Liver (tissue), 9 donors: ENCODE results near the gene IQUB. TPM values are rescaled to one million over a fixed set of nuclear protein-coding genes. Genes with fewer than 3 reads are reported as not detected.

ENCODE experiments used
- DNase-seq: peaks from one replicate; pipeline ENCODE4 v3.0.0-alpha.2; 2017; ENCODE audit warnings: low spot score
- H3K27ac ChIP-seq, 2 donors: one replicate each; pipeline ENCODE4 v1.7.0; 2013; ENCODE audit warnings: inconsistent platforms in 2 of 2, low read length in 2 of 2, control low read depth in 1 of 2, low read depth in 1 of 2, mild to moderate bottlenecking in 1 of 2
- H3K27me3 ChIP-seq, 4 donors: one replicate each; pipeline versions ENCODE4 v1.6.1 to v1.7.0; 2013; ENCODE audit warnings: low read length in 3 of 4, inconsistent platforms in 1 of 4, mild to moderate bottlenecking in 1 of 4, moderate library complexity in 1 of 4; ENCODE audit not compliant: control insufficient read depth in 4 of 4, insufficient read depth in 4 of 4
- H3K36me3 ChIP-seq, 4 donors: one replicate each; pipeline versions ENCODE4 v1.6.1 to v1.7.0; 2013; ENCODE audit warnings: low read length in 3 of 4, mild to moderate bottlenecking in 3 of 4, low read depth in 1 of 4, moderate library complexity in 1 of 4; ENCODE audit not compliant: control insufficient read depth in 4 of 4, insufficient read depth in 3 of 4
- H3K4me1 ChIP-seq, 4 donors: one replicate each; pipeline versions ENCODE4 v1.6.1 to v1.7.0; 2013; ENCODE audit warnings: low read length in 3 of 4, mild to moderate bottlenecking in 3 of 4, moderate library complexity in 1 of 4; ENCODE audit not compliant: control insufficient read depth in 4 of 4, insufficient read depth in 4 of 4
- H3K4me3 ChIP-seq, 3 donors: one replicate each; pipeline versions ENCODE4 v1.6.1 to v1.7.0; 2013; ENCODE audit warnings: low read length in 3 of 3, control low read depth in 1 of 3, low read depth in 1 of 3, mild to moderate bottlenecking in 1 of 3
- H3K9ac ChIP-seq, 2 donors: one replicate each; pipeline ENCODE4 v1.7.0; 2013; ENCODE audit warnings: low read length in 2 of 2, mild to moderate bottlenecking in 2 of 2, moderate library complexity in 2 of 2, control low read depth in 1 of 2, low read depth in 1 of 2
- H3K9me3 ChIP-seq, 4 donors: one replicate each; pipeline versions ENCODE4 v1.6.1 to v1.7.0; 2013; ENCODE audit warnings: low read length in 3 of 4; ENCODE audit not compliant: control insufficient read depth in 4 of 4
- ATF3 ChIP-seq: IDR thresholded peaks from 2 replicates; pipeline ENCODE4 v1.6.1; 2016; ENCODE audit warnings: antibody characterized with exemption
- CTCF ChIP-seq: fragments of 150-350 bp; IDR thresholded peaks from 2 replicates; pipeline ENCODE4 v1.5.1; 2017; ENCODE audit warnings: improper control_type of control experiment, low read depth, low read length; ENCODE audit not compliant: missing input control
- EGR1 ChIP-seq, 2 donors: IDR thresholded peaks; 2 replicates each; pipeline ENCODE4 v1.6.1; 2016 to 2018; ENCODE audit warnings: antibody characterized with exemption in 2 of 2, low read depth in 2 of 2
- FOXA1 ChIP-seq: IDR thresholded peaks from 2 replicates; pipeline ENCODE4 v1.6.1; 2016; ENCODE audit warnings: antibody characterized with exemption
- FOXA2 ChIP-seq: IDR thresholded peaks from 2 replicates; pipeline ENCODE4 v1.6.1; 2016; ENCODE audit warnings: antibody characterized with exemption
- GABPA ChIP-seq, 2 donors: IDR thresholded peaks in 1 of 2; conservative IDR thresholded peaks in 1 of 2; 2 replicates each; pipeline ENCODE4 v1.6.1; 2016; ENCODE audit warnings: antibody characterized with exemption in 2 of 2, mild to moderate bottlenecking in 1 of 2, moderate library complexity in 1 of 2
- HNF4A ChIP-seq, 2 donors: conservative IDR thresholded peaks; 2 replicates each; pipeline ENCODE4 v1.6.1; 2016; ENCODE audit warnings: antibody characterized with exemption in 2 of 2, mild to moderate bottlenecking in 2 of 2
- HNF4G ChIP-seq: IDR thresholded peaks from 2 replicates; pipeline ENCODE4 v1.6.1; 2016; ENCODE audit warnings: antibody characterized with exemption
- JUND ChIP-seq, 2 donors: IDR thresholded peaks; 2 replicates each; pipeline ENCODE4 v1.6.1; 2016; ENCODE audit warnings: antibody characterized with exemption in 2 of 2
- MAX ChIP-seq: IDR thresholded peaks from 2 replicates; pipeline ENCODE4 v1.6.1; 2016; ENCODE audit warnings: antibody characterized with exemption
- RAD21 ChIP-seq, 2 donors: IDR thresholded peaks; 2 replicates each; pipeline ENCODE4 v1.6.1; 2016; ENCODE audit warnings: antibody characterized with exemption in 2 of 2, mild to moderate bottlenecking in 2 of 2
- REST ChIP-seq: IDR thresholded peaks from 2 replicates; pipeline ENCODE4 v1.6.1; 2016; ENCODE audit warnings: antibody characterized with exemption, mild to moderate bottlenecking
- RXRA ChIP-seq, 2 donors: IDR thresholded peaks; 2 replicates each; pipeline ENCODE4 v1.6.1; 2017 to 2018; ENCODE audit warnings: antibody characterized with exemption in 2 of 2, mild to moderate bottlenecking in 1 of 2
- SP1 ChIP-seq: IDR thresholded peaks from 2 replicates; pipeline ENCODE4 v1.6.1; 2018; ENCODE audit warnings: antibody characterized with exemption, mild to moderate bottlenecking
- TAF1 ChIP-seq: conservative IDR thresholded peaks from 2 replicates; pipeline ENCODE4 v1.6.1; 2016; ENCODE audit warnings: antibody characterized with exemption, mild to moderate bottlenecking
- YY1 ChIP-seq: IDR thresholded peaks from 2 replicates; pipeline ENCODE4 v1.6.1; 2016; ENCODE audit warnings: antibody characterized with exemption, mild to moderate bottlenecking
- WGBS: extraction: QIAGEN DNeasy Blood & Tissue Kit; methylation state at CpG from one replicate; pipeline ENCODE4 v1.1.7; 2013; 5-methylcytosine and 5-hydroxymethylcytosine counted together
- polyA plus RNA-seq, 2 donors: library from polyadenylated mRNA; stranded (reverse) in 1 of 2; unstranded in 1 of 2; fragments of 200-250 nt in 1 of 2; fragments of >200 nt in 1 of 2; fragmentation: Nextera tagmentation in 1 of 2; extraction: Ambion mirVana in 1 of 2; gene quantifications; one replicate each; pipeline versions ENCODE4 v1.2.1 to v1.2.3, GENCODE V29; 2013 to 2015
- total RNA-seq, 2 donors: library from RNA; depleted of rRNA; stranded (reverse); fragments of >200 nt; gene quantifications; one replicate each; pipeline ENCODE4 v1.2.3, GENCODE V29; 2014
- donor health status: healthy.
- donor health status: healthy.
- donor health status: healthy.
- donor health status: healthy.
- donor health status: healthy.

The IQUB gene
- total and polyA plus RNA-seq, 4 donors, result 0.03 to 0.25 (median 0.09) TPM

- Histone ChIP-seq H3K9me3 (no peaks in the 10 kb centered on the region), H3K4me3 (no peak overlapping the region), H3K36me3 (no peaks in the 10 kb centered on the region), H3K4me1 (no peaks in the 10 kb centered on the region), H3K27ac (no peak overlapping the region), H3K27me3 (no peaks in the 10 kb centered on the region), H3K9ac (no peak overlapping the region)
- DNase-seq, result no peak
- TF ChIP-seq YY1, result no peak
- no peak for TF ChIP-seq RAD21 (IDR thresholded peaks at IDR 0.05)
- 30% methylated on average over 1 of the region's 1 CpG for WGBS
These were observed 95.2 kb downstream of the IQUB start for GRCh38 chr7:123439191-123439590.

- WGBS, result 60% methylated on average over 2 of the region's 2 CpGs
- Histone ChIP-seq H3K36me3 (no peaks in the 10 kb centered on the region), H3K4me1 (no peaks in the 10 kb centered on the region), H3K9ac (no peak overlapping the region), H3K27ac (no peak overlapping the region), H3K27me3 (no peaks in the 10 kb centered on the region), H3K9me3 (no peaks in the 10 kb centered on the region), H3K4me3 (no peak overlapping the region)
- no peak for TF ChIP-seq MAX
- TF ChIP-seq SP1, result no peak
- TF ChIP-seq HNF4G, result no peak
- no peak for TF ChIP-seq REST
- TF ChIP-seq ATF3, result no peak
- TF ChIP-seq RXRA (IDR thresholded peaks at IDR 0.05), result no peak
- DNase-seq, result no peak
These were observed 96.9 kb downstream of the IQUB start for GRCh38 chr7:123437447-123437995.

- H3K27ac ChIP-seq, result no peak overlapping the region
- 74% methylated on average over 4 of the region's 4 CpGs for WGBS
These were observed 99.2 kb downstream of the IQUB start for GRCh38 chr7:123435080-123435700.

More at GRCh38 chr7:123435080-123435700, 99.2 kb downstream of the IQUB start:
- Histone ChIP-seq H3K9me3 (no peaks in the 10 kb centered on the region), H3K36me3 (no peaks in the 10 kb centered on the region), H3K4me3 (no peak overlapping the region), H3K9ac (no peak overlapping the region), H3K27me3 (no peaks in the 10 kb centered on the region), H3K4me1 (no peaks in the 10 kb centered on the region)
- no peak for TF ChIP-seq HNF4A (conservative IDR thresholded peaks at IDR 0.05)
- TF ChIP-seq RAD21 (IDR thresholded peaks at IDR 0.05), result no peak
- no peak for TF ChIP-seq EGR1 (IDR thresholded peaks at IDR 0.05; ENCODE audit: low read depth in 2 of 2)
- no peak for TF ChIP-seq FOXA2
- TF ChIP-seq MAX, result no peak
- no peak for TF ChIP-seq TAF1
- no peak for TF ChIP-seq ATF3
- no peak for TF ChIP-seq CTCF
- no peak for TF ChIP-seq JUND (IDR thresholded peaks at IDR 0.05)
- TF ChIP-seq GABPA (IDR thresholded peaks at IDR 0.05 in 1 of 2, conservative IDR thresholded peaks at IDR 0.05 in 1 of 2), result no peak
- TF ChIP-seq FOXA1, result no peak
- no peak for DNase-seq
